Kidney (tissue), 14 donors: ENCODE measurements around the gene RAB23. TPM values are rescaled to one million over a fixed set of nuclear protein-coding genes. Genes with fewer than 3 reads are reported as not detected.

ENCODE experiments used
- DNase-seq, 5 donors: peaks; one replicate each; pipeline ENCODE4 v3.0.0-alpha.2; 2013 to 2020
- FAIRE-seq: peaks from 2 replicates; lab custom pipeline; 2012; peaks lifted over from hg19 to GRCh38; lab: Jason Lieb, UNC
- H3K27ac ChIP-seq, 2 donors: one replicate each; pipeline ENCODE4 v1.7.0; 2013; ENCODE audit warnings: low read depth in 2 of 2, low read length in 2 of 2, inconsistent platforms in 1 of 2
- H3K27me3 ChIP-seq: one replicate; pipeline ENCODE4 v1.7.1; 2013; ENCODE audit warnings: low read length, inconsistent platforms; ENCODE audit not compliant: control insufficient read depth, insufficient read depth
- H3K36me3 ChIP-seq, 3 donors: one replicate each; pipeline versions ENCODE4 v1.7.0 to v1.7.1; 2013; ENCODE audit warnings: low read length in 3 of 3, control low read depth in 1 of 3, inconsistent platforms in 1 of 3; ENCODE audit not compliant: insufficient read depth in 3 of 3, control insufficient read depth in 2 of 3
- H3K4me1 ChIP-seq, 3 donors: one replicate each; pipeline versions ENCODE4 v1.7.0 to v1.7.1; 2013; ENCODE audit warnings: low read length in 3 of 3, inconsistent platforms in 1 of 3, low read depth in 1 of 3; ENCODE audit not compliant: control insufficient read depth in 2 of 3, insufficient read depth in 2 of 3
- H3K4me3 ChIP-seq, 3 donors: one replicate each; pipeline versions ENCODE4 v1.7.0 to v1.8.1; 2013; ENCODE audit warnings: low read length in 3 of 3, control low read depth in 1 of 3, inconsistent platforms in 1 of 3
- H3K9ac ChIP-seq, 3 donors: one replicate each; pipeline versions ENCODE4 v1.7.0 to v1.7.1; 2013; ENCODE audit warnings: low read length in 3 of 3, control low read depth in 1 of 3, inconsistent platforms in 1 of 3
- H3K9me3 ChIP-seq, 3 donors: one replicate each; pipeline versions ENCODE4 v1.7.0 to v1.7.1; 2013; ENCODE audit warnings: low read length in 3 of 3, control low read depth in 1 of 3, inconsistent platforms in 1 of 3; ENCODE audit not compliant: control insufficient read depth in 2 of 3, insufficient read depth in 1 of 3
- CTCF ChIP-seq: IDR thresholded peaks from 3 replicates; pipeline ENCODE4 v1.5.1; 2012; ENCODE audit warnings: mild to moderate bottlenecking, moderate library complexity, borderline replicate concordance; ENCODE audit not compliant: insufficient read depth; ENCODE audit errors: extremely low read depth
- intact Hi-C: fragments of 100-400 bp; cut with DNase I; formaldehyde crosslinking; loops from one replicate; pipeline ENCODE4 v1.11.1; 2022
- polyA plus RNA-seq: library from polyadenylated mRNA; stranded (reverse); fragments of 350-450 nt; fragmentation: Illumina TruSeq; extraction: RNeasy Lipid Tissue Mini Kit (QIAGEN cat#74804); gene quantifications from one replicate; pipeline ENCODE4 v1.2.3, GENCODE V29; 2014; ENCODE audit warnings: low read depth, low replicate concordance; ENCODE audit not compliant: insufficient read depth
- total RNA-seq: library from RNA; stranded (reverse); fragmentation: NEBNext Ultra II Directional; extraction: Animal tissue kit (Norgen Biotek cat#: 25700); gene quantifications from one replicate; pipeline ENCODE4 v1.2.1, GENCODE V29; 2021
- donor health status: control.
- donor health status: control.
- donor health status: control.
- donor health status: control.
- donor health status: control.
- donor health status: DM: yes; HTN: yes; CAD: no.
- donor health status: Normal renal cell carcinoma (clear cell type).

Gene RAB23
- total and polyA plus RNA-seq, 2 donors from 2014 or later: 6.0 to 8.0 TPM

GRCh38 chr6:57205550-57206328, 16.4 kb downstream of the RAB23 start:
- H3K9ac ChIP-seq: no peak overlapping the region
- H3K4me3 ChIP-seq: no peak overlapping the region
- intact Hi-C loops: no loop called here
- FAIRE-seq (no peak), DNase-seq (no peak)
- H3K4me1 ChIP-seq: no peaks in the 10 kb centered on the region
- no peak overlapping the region for H3K27ac ChIP-seq
- no peak for TF ChIP-seq CTCF
- no peaks in the 10 kb centered on the region for H3K27me3 ChIP-seq
- peaks cover 0 to 3% (median 0%) of the 10 kb centered on the region in 3 donors for H3K36me3 ChIP-seq
- H3K9me3 ChIP-seq: no peaks in the 10 kb centered on the region

- TF ChIP-seq CTCF: no peak
- Histone ChIP-seq H3K4me1 (no peaks in the 10 kb centered on the region), H3K27me3 (no peaks in the 10 kb centered on the region), H3K9ac (no peak overlapping the region), H3K36me3 (peaks cover 0 to 3% (median 0%) of the 10 kb centered on the region in 3 donors), H3K4me3 (no peak overlapping the region), H3K9me3 (no peaks in the 10 kb centered on the region), H3K27ac (no peak overlapping the region)
- DNase-seq: no peak
- intact Hi-C loops: no loop called here
- no peak for FAIRE-seq
Observed at GRCh38 chr6:57201718-57202117, 20.4 kb downstream of the RAB23 start.

GRCh38 chr6:57198926-57199636, 23.0 kb downstream of the RAB23 start:
- FAIRE-seq (no peak), DNase-seq (peak in 1 of 5 donors; percentile 74)
- TF ChIP-seq CTCF: no peak
- Histone ChIP-seq H3K9ac (no peak overlapping the region), H3K36me3 (peaks cover 0 to 3% (median 0%) of the 10 kb centered on the region in 3 donors), H3K27ac (no peak overlapping the region), H3K4me1 (no peaks in the 10 kb centered on the region), H3K4me3 (no peak overlapping the region), H3K9me3 (no peaks in the 10 kb centered on the region), H3K27me3 (no peaks in the 10 kb centered on the region)
- intact Hi-C loops: no loop called here
